ENCODE data around the gene KDM2A. TPM values are rescaled to one million over a fixed set of nuclear protein-coding genes. Genes with fewer than 3 reads are reported as not detected.
A peak's percentile ranks its signal among the peaks of the same experiment; 100 is the strongest.

Gene KDM2A
- total and polyA plus RNA-seq, 4 donors, result 30.6 to 102 (median 63.2) TPM

DNA sequence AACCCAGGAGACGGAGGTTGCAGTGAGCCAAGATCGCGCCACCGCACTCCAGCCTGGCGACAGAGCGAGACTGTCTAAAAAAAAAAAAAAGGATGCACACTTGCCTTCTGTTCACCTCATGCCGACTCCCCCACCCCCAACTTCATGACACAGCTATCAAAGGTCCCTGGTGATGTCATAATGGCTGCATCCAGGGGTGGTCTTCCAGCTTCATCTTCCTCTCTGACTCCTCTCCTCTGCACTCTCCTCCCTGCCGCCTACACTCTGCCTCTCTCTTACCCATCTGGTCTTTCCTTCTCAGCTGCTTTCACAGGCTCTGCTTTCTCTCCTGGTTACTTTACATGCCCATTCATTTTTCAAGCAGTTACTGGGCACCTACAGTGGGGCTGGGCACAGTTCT is 16.4 kb upstream of the KDM2A start:
- Histone ChIP-seq H3K9ac (ENCODE audit: insufficient read depth in 1 of 2, low read length in 2 of 2) (no peak overlapping the region), H3K4me1 (ENCODE audit: control insufficient read depth in 5 of 5, insufficient read depth in 5 of 5, low read length in 5 of 5) (no peaks in the 10 kb centered on the region), H3K36me3 (ENCODE audit: control insufficient read depth in 4 of 4, insufficient read depth in 4 of 4, low read length in 4 of 4) (no peaks in the 10 kb centered on the region), H3K27me3 (ENCODE audit: control insufficient read depth in 3 of 3, insufficient read depth in 3 of 3, low read length in 2 of 3) (no peaks in the 10 kb centered on the region), H3K4me3 (no peak overlapping the region), H3K9me3 (ENCODE audit: control insufficient read depth in 4 of 4, insufficient read depth in 3 of 4, low read length in 3 of 4) (no peaks in the 10 kb centered on the region), H3K27ac (ENCODE audit: low read depth in 1 of 2, low read length in 1 of 2) (no peak overlapping the region)
- WGBS, 2 donors, result 92 to 95% methylated on average over 5 to 8 of the region's 8 CpGs
- no peak for ATAC-seq (ENCODE audit: insufficient read depth, low FRiP score)
- TF ChIP-seq, protein P1, sequence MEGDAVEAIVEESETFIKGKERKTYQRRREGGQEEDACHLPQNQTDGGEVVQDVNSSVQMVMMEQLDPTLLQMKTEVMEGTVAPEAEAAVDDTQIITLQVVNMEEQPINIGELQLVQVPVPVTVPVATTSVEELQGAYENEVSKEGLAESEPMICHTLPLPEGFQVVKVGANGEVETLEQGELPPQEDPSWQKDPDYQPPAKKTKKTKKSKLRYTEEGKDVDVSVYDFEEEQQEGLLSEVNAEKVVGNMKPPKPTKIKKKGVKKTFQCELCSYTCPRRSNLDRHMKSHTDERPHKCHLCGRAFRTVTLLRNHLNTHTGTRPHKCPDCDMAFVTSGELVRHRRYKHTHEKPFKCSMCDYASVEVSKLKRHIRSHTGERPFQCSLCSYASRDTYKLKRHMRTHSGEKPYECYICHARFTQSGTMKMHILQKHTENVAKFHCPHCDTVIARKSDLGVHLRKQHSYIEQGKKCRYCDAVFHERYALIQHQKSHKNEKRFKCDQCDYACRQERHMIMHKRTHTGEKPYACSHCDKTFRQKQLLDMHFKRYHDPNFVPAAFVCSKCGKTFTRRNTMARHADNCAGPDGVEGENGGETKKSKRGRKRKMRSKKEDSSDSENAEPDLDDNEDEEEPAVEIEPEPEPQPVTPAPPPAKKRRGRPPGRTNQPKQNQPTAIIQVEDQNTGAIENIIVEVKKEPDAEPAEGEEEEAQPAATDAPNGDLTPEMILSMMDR (IDR thresholded peaks at IDR 0.05; ENCODE audit: control extremely low read depth, extremely low read depth), result no peak
- DNase-seq, result no peak

DNA sequence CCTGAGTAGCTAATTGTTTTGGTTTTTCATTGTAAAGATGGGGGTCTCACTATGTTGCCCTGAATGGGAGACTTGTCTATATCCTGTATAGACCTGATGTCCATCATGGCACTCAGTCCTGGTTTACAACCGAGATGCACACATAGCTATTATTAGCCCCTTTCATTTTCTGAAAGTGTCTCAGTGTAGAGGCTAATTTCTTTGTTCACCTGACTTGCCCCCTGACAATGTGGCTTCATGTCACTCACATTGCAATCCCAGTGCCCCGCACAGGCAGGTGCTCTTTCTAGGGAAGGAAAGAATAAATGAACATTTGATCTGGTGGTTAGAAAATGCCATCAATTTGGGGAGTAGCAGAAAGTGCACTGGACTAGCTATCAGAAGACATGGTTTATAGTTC is 13.1 kb upstream of the KDM2A start:
- TF ChIP-seq, protein P1 (IDR thresholded peaks at IDR 0.05; ENCODE audit: control extremely low read depth, extremely low read depth), result no peak
- no peak for DNase-seq
- Histone ChIP-seq H3K27me3 (ENCODE audit: control insufficient read depth in 3 of 3, insufficient read depth in 3 of 3, low read length in 2 of 3) (no peaks in the 10 kb centered on the region), H3K4me1 (ENCODE audit: control insufficient read depth in 5 of 5, insufficient read depth in 5 of 5, low read length in 5 of 5) (peaks cover 0 to 2% (median 0%) of the 10 kb centered on the region in 5 donors), H3K4me3 (no peak overlapping the region), H3K27ac (ENCODE audit: low read depth in 1 of 2, low read length in 1 of 2) (no peak overlapping the region), H3K9ac (ENCODE audit: insufficient read depth in 1 of 2, low read length in 2 of 2) (no peak overlapping the region), H3K36me3 (ENCODE audit: control insufficient read depth in 4 of 4, insufficient read depth in 4 of 4, low read length in 4 of 4) (no peaks in the 10 kb centered on the region), H3K9me3 (ENCODE audit: control insufficient read depth in 4 of 4, insufficient read depth in 3 of 4, low read length in 3 of 4) (no peaks in the 10 kb centered on the region)
- 86 to 95% methylated on average over 2 of the region's 2 CpGs for WGBS, 2 donors
- ATAC-seq (ENCODE audit: insufficient read depth, low FRiP score), result no peak

DNA sequence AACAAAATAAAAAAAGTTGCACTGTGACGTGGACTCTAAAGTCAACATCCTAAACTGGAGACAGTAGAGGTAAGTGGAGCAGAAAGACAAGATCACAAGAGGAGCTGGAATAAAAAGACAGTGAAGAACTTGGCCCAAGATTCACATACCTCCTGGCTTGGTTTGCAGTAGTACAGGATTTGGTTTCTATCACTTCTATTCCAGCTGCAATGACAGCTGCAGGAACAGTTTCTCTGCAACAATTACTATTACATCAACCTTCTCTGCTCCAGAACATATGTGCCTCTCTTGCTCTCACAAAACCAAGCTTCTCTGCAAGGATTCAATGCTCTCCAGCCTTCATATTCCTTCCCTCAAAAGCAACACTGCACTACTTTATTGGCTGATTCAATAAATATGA is 7.8 kb upstream of the KDM2A start:
- Histone ChIP-seq H3K9ac (ENCODE audit: insufficient read depth in 1 of 2, low read length in 2 of 2) (no peak overlapping the region), H3K27ac (ENCODE audit: low read depth in 1 of 2, low read length in 1 of 2) (no peak overlapping the region), H3K36me3 (ENCODE audit: control insufficient read depth in 4 of 4, insufficient read depth in 4 of 4, low read length in 4 of 4) (no peaks in the 10 kb centered on the region), H3K9me3 (ENCODE audit: control insufficient read depth in 4 of 4, insufficient read depth in 3 of 4, low read length in 3 of 4) (no peaks in the 10 kb centered on the region), H3K27me3 (ENCODE audit: control insufficient read depth in 3 of 3, insufficient read depth in 3 of 3, low read length in 2 of 3) (no peaks in the 10 kb centered on the region), H3K4me3 (no peak overlapping the region), H3K4me1 (ENCODE audit: control insufficient read depth in 5 of 5, insufficient read depth in 5 of 5, low read length in 5 of 5) (peaks cover 0 to 12% (median 0%) of the 10 kb centered on the region in 5 donors)
- TF ChIP-seq, protein P1 (IDR thresholded peaks at IDR 0.05; ENCODE audit: control extremely low read depth, extremely low read depth), result no peak
- 67 to 85% methylated on average over 1 of the region's 1 CpG for WGBS, 2 donors
- DNase-seq (peak; percentile 21 to 67 (median 54)), ATAC-seq (ENCODE audit: insufficient read depth, low FRiP score) (no peak)

DNA sequence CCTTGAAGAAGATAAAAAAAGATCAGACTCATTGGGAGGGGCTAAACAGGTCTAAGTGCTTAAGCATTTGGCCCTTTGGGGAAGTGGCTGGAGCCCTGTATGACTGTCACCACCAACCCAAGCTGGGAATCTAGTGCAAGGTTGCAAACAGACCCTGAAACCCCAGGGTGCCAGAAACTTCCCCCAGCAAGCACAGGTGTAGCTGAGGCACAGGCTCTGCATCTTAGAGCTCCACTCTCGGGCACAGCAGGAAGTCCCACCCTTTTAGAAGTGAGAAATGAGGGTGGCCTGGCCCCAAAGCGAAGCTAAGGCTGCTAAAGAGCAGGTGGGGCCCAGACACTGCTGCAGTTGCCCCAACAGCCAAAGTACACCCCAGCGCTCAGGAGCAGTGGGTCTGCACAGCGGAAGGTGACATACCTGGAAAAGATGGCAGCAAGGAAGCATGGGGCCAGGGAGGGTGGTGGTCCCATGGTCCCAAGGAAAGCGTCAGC is 5.8 kb upstream of the KDM2A start:
- H3K4me3 ChIP-seq, result no peak overlapping the region
- WGBS, 2 donors, result 80 to 88% methylated on average over 5 of the region's 5 CpGs
- TF ChIP-seq, protein P1 (IDR thresholded peaks at IDR 0.05; ENCODE audit: control extremely low read depth, extremely low read depth), result no peak
- no peaks in the 10 kb centered on the region for H3K36me3 ChIP-seq (ENCODE audit: control insufficient read depth in 4 of 4, insufficient read depth in 4 of 4, low read length in 4 of 4)
- no peaks in the 10 kb centered on the region for H3K27me3 ChIP-seq (ENCODE audit: control insufficient read depth in 3 of 3, insufficient read depth in 3 of 3, low read length in 2 of 3)
- DNase-seq, result no peak
- peaks cover 0 to 28% (median 0%) of the 10 kb centered on the region in 5 donors for H3K4me1 ChIP-seq (ENCODE audit: control insufficient read depth in 5 of 5, insufficient read depth in 5 of 5, low read length in 5 of 5)
- no peak overlapping the region for H3K9ac ChIP-seq (ENCODE audit: insufficient read depth in 1 of 2, low read length in 2 of 2)
- ATAC-seq (ENCODE audit: insufficient read depth, low FRiP score), result no peak
- no peak overlapping the region for H3K27ac ChIP-seq (ENCODE audit: low read depth in 1 of 2, low read length in 1 of 2)
- no peaks in the 10 kb centered on the region for H3K9me3 ChIP-seq (ENCODE audit: control insufficient read depth in 4 of 4, insufficient read depth in 3 of 4, low read length in 3 of 4)
